RWPE1 (cell line): ENCODE results near the gene TMED9.
"Not testable (repeated sequence)": the region's sequence is repeated elsewhere in the genome, so short reads cannot be mapped to it uniquely, and the experiment has no call there.

Experiments used
- CTCF ChIA-PET: fragments of 350-600 bp; sonication (Branson Sonifier 250); formaldehyde crosslinking; extraction: SDS; loops from one replicate; lab custom pipeline; 2021; lab: Yijun Ruan, JAX
- POLR2A ChIA-PET: fragments of 400-600 bp; formaldehyde crosslinking; extraction: SDS; loops from one replicate; lab custom pipeline; 2020; ENCODE audit warnings: antibody characterized with exemption; ENCODE audit not compliant: low non-redundant PET; lab: Yijun Ruan, JAX
- DNase-seq: peaks from one replicate; pipeline ENCODE4 v3.0.0; 2012; ENCODE audit warnings: low spot score
- H3K27ac ChIP-seq: fragments of 450-650 bp; 2 replicates; pipeline ENCODE4 v1.5.1; 2017
- CTCF ChIP-seq: fragments of 450-650 bp; conservative IDR thresholded peaks from 2 replicates; pipeline ENCODE4 v1.5.1; 2017; ENCODE audit warnings: low read depth, mild to moderate bottlenecking

The TMED9 gene

GRCh38 chr5:177555665-177556064 is 36.3 kb upstream of the TMED9 start:
- ChIA-PET CTCF (interaction anchor here (0.6 kb wide), 2 partner anchors 11 to 49 kb away, joined by 3 to 4 read pairs; no protein-coding TSS in a partner anchor), POLR2A (no interaction called here)
- H3K27ac ChIP-seq, result no peak overlapping the region
- DNase-seq, result no peak
- TF ChIP-seq CTCF, result no peak

GRCh38 chr5:177557041-177557647 is 34.9 kb upstream of the TMED9 start:
- peak overlapping the region; percentile 56 for H3K27ac ChIP-seq
- DNase-seq, result no peak
- POLR2A ChIA-PET, result no interaction called here
- CTCF ChIA-PET, result interaction anchor here (0.6 kb wide), 1 partner anchor 36 kb away, joined by 4 read pairs; no protein-coding TSS in a partner anchor
- TF ChIP-seq CTCF, result no peak

GRCh38 chr5:177557796-177558195 is 34.2 kb upstream of the TMED9 start:
- H3K27ac ChIP-seq, result no peak overlapping the region
- no peak for TF ChIP-seq CTCF
- CTCF ChIA-PET, result interaction anchor here (0.6 kb wide), 1 partner anchor 35 kb away, joined by 4 read pairs; no protein-coding TSS in a partner anchor
- DNase-seq, result no peak
- POLR2A ChIA-PET, result no interaction called here

GRCh38 chr5:177559446-177559941 is 32.5 kb upstream of the TMED9 start:
- DNase-seq, H3K27ac ChIP-seq, CTCF ChIA-PET, POLR2A ChIA-PET: not testable (repeated sequence)

GRCh38 chr5:177565046-177565445 is 27.0 kb upstream of the TMED9 start:
- H3K27ac ChIP-seq, result no peak overlapping the region
- no peak for TF ChIP-seq CTCF
- CTCF ChIA-PET, result no interaction called here
- DNase-seq, result no peak
- POLR2A ChIA-PET, result no interaction called here

GRCh38 chr5:177568326-177568725 is 23.7 kb upstream of the TMED9 start:
- no peak for DNase-seq
- CTCF ChIA-PET, result interaction anchor here (0.7 kb wide), 1 partner anchor 31 kb away, joined by 4 read pairs; no protein-coding TSS in a partner anchor
- TF ChIP-seq CTCF, result no peak
- H3K27ac ChIP-seq, result no peak overlapping the region
- POLR2A ChIA-PET, result no interaction called here

GRCh38 chr5:177569894-177570293 is 22.1 kb upstream of the TMED9 start:
- no peak for DNase-seq
- POLR2A ChIA-PET, result no interaction called here
- CTCF ChIA-PET, result no interaction called here
- no peak overlapping the region for H3K27ac ChIP-seq
- no peak for TF ChIP-seq CTCF
